Occipital lobe (tissue), 2 donors: ENCODE data around the gene LPGAT1. TPM values are rescaled to one million over a fixed set of nuclear protein-coding genes. Genes with fewer than 3 reads are reported as not detected.
"Not testable (repeated sequence)": the region's sequence is repeated elsewhere in the genome, so short reads cannot be mapped to it uniquely, and the experiment has no call there.

Source experiments
- DNase-seq: peaks from one replicate; lab custom pipeline; 2025; lab: John Stamatoyannopoulos, UW
- total RNA-seq: library from RNA; depleted of rRNA; stranded (reverse); fragments of >200 nt; gene quantifications from one replicate; pipeline ENCODE4 v1.2.3, GENCODE V29; 2014

The LPGAT1 gene
- total RNA-seq, 1 donor from 2014 or later = 97.9 TPM

GRCh38 chr1:211735208-211736170 lies 95.1 kb downstream of the LPGAT1 start:
- peak; percentile 64 for DNase-seq

GRCh38 chr1:211734791-211735190 lies 95.8 kb downstream of the LPGAT1 start:
- no peak for DNase-seq

GRCh38 chr1:211734359-211734758 lies 96.2 kb downstream of the LPGAT1 start:
- no peak for DNase-seq

- DNase-seq = no peak
Measured at GRCh38 chr1:211732293-211732980, 98.1 kb downstream of the LPGAT1 start.

GRCh38 chr1:211731456-211732292 lies 98.9 kb downstream of the LPGAT1 start:
- DNase-seq = no peak

- DNase-seq = no peak
Measured at GRCh38 chr1:211730347-211730746, 100.2 kb downstream of the LPGAT1 start.

GRCh38 chr1:211729238-211729637 lies 101.3 kb downstream of the LPGAT1 start:
- DNase-seq = no peak

GRCh38 chr1:211726467-211726995 lies 104.0 kb downstream of the LPGAT1 start:
- DNase-seq = no peak

- no peak for DNase-seq
Measured at GRCh38 chr1:211724687-211725196, 105.8 kb downstream of the LPGAT1 start.

GRCh38 chr1:211723273-211723672 lies 107.3 kb downstream of the LPGAT1 start:
- DNase-seq = no peak

- no peak for DNase-seq
Measured at GRCh38 chr1:211722277-211723175, 108.0 kb downstream of the LPGAT1 start.

- DNase-seq = not testable (repeated sequence)
Measured at GRCh38 chr1:211716555-211716954, 114.0 kb downstream of the LPGAT1 start.

GRCh38 chr1:211715971-211716370 lies 114.6 kb downstream of the LPGAT1 start:
- DNase-seq = no peak

- DNase-seq = no peak
Measured at GRCh38 chr1:211714154-211714553, 116.4 kb downstream of the LPGAT1 start.

GRCh38 chr1:211713231-211713630 lies 117.3 kb downstream of the LPGAT1 start:
- no peak for DNase-seq

- no peak for DNase-seq
Measured at GRCh38 chr1:211711315-211711705, 119.3 kb downstream of the LPGAT1 start.

- no peak for DNase-seq
Measured at GRCh38 chr1:211710566-211711314, 119.8 kb downstream of the LPGAT1 start.

GRCh38 chr1:211708926-211709325 lies 121.6 kb downstream of the LPGAT1 start:
- no peak for DNase-seq

GRCh38 chr1:211708006-211708405 lies 122.6 kb downstream of the LPGAT1 start:
- no peak for DNase-seq
